GM18907 (cell line): ENCODE data around the gene ZNF263.

Experiments used
- ATAC-seq: cut with Tn5 transposase; IDR thresholded peaks from one replicate; pipeline ENCODE4 v1.9.1; 2021; ENCODE audit warnings: mild to moderate bottlenecking, moderate library complexity; ENCODE audit not compliant: unreplicated experiment

The ZNF263 gene

DNA sequence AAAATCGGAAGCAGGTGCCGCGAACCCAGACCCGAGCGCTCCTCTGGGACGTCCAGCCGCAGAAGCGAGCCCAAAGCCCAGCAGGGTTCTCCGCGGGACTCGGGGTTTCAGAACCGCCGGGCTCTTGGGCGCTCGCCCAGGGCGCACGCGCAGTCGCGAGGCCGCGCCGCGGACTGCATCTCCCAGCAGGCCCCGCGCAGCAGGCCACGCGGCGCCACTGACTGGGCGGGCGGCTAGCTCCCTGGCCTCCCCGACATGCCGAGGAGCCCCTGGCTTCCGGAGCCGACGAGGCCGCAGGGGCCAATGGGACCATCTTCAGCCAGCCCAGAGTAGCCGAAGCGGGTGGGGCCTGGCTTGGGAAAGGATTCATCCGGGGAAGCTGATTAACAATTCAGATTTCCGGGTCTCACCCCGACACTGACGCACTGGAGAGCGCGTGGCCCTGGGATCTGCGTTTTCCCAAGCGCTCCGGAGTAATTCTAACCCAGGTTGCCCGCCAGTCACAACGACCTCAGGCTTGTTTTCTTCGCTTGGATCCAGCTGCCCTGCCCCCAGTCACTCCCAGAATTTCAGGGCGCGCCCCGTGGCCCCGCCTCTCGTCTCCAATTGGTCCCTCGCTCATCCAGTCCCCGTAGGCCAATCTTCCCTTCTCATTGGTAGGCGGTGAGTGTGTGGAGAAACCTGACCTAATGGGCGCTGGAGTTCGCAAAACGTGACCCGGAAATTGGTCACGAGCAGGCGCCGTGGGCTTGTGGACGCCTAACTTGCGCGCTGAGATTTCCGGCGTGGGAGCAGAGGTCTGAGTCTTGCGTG is at the start of gene ZNF263:
Gene ZNF263 (plus strand): TSS at position 762 of the 813 bp plus-strand sequence. CDS start 328 bp downstream, outside the sequence.
- ATAC-seq, result peak; percentile 78

DNA sequence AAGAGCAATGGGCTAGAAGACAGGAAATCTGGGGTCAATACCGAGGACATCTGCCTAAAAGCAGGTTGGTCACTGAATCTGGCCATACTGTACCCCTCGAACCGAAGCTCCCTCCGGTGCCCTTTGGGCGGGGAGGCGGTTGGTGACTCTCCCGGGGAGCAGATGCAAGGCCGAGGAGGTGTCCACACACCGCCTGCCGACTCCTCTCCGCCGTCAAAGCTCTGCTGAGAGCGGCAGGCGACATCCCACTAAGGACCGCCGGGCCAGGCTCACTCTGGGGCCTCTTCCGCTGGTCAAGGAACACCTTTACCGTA is 48.8 kb upstream of the ZNF263 start:
- no peak for ATAC-seq

GRCh38 chr16:3234857-3235561 is 48.3 kb upstream of the ZNF263 start, which contains the start of gene ZNF200:
Gene ZNF200, minus strand, starts transcription at chr16:3235158. Its CDS starts 1,403 bp downstream, at chr16:3233755.
- ATAC-seq, result peak; percentile 94

- no peak for ATAC-seq
These were observed 47.2 kb upstream of the ZNF263 start for GRCh38 chr16:3235856-3236669.

DNA sequence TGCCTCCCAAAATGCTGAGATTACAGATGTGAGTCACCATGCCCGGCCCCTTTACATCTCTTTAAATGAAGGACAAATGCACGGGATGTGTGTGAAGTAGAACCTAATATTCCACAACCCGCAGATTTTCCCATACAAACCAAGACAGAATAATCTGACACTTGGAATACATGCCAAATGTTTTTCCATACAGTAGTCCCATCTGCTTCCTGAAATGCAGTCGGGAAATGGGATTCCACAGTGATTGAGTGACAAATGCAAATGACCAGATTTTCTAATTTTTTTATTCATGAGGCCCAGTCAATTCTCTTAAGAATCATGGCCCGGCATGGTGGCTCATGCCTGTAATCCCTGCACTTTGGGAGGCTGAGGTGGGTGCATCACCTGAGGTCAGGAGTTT is 41.5 kb upstream of the ZNF263 start:
- ATAC-seq, result no peak

GRCh38 chr16:3242709-3243108 is 40.6 kb upstream of the ZNF263 start:
- no peak for ATAC-seq

GRCh38 chr16:3243882-3244281 is 39.4 kb upstream of the ZNF263 start:
- no peak for ATAC-seq

GRCh38 chr16:3246002-3246401 is 37.3 kb upstream of the ZNF263 start:
- no peak for ATAC-seq

DNA sequence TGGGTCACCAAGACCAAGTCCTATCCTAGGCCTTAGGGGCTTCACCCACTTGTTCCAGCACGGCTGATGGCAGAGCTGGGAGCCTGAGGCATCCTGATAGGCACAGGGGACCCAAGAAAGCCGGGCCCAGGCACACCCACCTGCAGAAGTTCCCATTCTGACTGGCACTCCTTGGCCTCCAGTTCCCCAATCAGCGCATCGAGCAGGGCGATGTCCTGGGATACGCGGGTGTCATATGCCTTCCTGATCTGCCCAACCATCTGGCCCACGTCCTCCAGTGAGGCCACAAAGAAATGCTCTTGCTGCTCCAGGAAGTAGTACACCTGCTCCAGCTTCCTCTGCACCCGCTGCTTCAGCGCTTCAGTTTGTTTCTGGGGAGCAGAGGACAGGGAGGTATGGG is 36.4 kb upstream of the ZNF263 start:
- no peak for ATAC-seq

DNA sequence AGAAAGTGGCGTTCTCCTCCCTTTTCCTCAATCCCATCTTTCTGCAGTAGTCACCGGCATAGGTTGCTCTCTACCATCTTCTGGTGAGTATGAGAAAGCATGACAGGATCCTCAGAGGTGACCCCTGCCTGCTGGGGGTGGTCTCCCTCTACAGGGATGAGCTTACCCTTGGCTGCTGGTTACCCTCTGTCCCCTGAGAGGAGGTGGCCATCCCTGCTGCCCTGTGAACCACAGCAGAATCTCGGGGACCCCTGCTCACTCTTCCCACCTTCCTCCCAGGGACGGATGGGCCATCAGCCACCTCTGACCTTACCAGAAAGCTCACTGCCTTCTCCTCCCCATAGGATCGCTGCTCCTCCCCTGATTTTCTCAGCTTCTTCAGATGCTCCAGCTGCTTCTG is 34.7 kb upstream of the ZNF263 start:
- no peak for ATAC-seq

- ATAC-seq, result no peak
These were observed 34.3 kb upstream of the ZNF263 start for GRCh38 chr16:3249020-3249419.

DNA sequence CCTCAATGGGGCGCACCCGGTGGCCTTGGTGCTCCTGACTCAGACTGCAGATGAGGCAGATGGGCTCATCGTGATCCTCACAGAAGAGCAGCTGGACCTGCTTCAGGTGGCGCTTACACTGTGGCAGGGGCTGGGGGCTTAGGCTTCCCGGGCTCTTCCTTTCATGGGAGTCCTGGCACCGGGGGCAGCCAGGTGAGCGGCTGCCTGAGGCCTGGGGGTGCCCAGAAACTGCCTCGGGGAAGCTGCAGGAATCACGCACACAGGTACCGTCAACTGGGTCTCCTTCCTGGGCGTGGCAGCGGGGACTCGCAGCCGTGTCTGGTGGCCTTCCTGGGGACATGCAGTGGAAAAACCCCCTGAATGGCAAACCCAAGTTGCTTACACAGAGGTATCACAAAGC is 33.8 kb upstream of the ZNF263 start:
- no peak for ATAC-seq

DNA sequence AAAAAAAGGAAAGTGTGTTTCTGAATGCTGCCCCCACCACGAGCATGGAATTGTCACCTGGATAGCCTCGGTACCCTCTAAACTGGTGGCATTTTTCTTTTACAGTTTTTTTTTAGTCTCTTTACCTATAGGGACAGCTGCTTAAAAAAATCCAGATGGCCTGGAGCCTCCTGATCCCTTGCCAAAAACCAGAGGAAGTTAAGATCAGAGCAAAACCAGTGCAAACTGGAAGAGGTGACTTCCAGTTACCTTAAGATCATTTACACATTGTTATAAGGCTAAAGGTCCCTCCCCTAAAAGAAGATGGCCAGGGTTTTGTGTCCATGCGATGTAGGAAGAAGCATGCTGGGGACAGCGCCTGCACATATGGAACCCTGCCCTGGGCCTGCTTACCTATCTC is 30.3 kb upstream of the ZNF263 start:
- no peak for ATAC-seq

GRCh38 chr16:3254309-3254708 is 29.0 kb upstream of the ZNF263 start:
- no peak for ATAC-seq

DNA sequence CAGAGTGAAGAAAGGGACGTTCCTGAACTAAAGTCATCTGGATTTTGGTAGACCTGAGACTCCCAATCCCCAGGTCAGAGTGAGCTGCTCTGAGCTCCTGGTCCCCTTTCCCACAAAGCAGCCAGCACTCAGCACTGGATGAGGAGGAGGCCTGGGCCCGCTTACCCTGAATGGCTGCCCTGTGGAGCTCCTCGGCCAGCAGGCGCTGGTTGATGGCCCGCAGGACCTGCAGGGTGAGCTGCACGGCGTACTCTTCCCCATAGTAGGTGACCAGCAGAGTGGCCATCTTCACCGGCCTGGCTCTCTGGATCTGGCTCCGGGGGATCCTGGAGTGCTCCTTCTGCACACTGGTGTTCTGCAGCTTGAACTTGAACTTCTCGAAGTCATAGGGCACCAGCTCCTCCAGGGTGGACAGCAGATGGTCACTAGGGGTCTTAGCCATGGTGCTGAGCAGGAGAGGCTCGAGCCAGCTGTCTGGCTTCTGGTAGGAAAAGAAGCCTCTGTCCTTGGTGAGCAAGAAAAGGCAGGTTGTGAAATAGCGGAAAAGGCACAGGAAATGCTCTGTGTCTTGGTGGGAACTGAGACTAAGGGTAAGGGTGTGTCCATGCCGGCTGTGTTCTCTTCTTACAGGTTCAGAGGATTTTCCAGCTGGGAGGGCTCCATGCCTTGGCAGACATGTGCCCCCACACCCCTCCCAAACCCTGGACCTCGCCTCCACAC is 27.0 kb upstream of the ZNF263 start, which contains the start of gene MEFV:
Gene MEFV (minus strand): TSS at position 488 of the 720 bp plus-strand sequence. CDS start 46 bp downstream, at position 442.
- ATAC-seq, result no peak

DNA sequence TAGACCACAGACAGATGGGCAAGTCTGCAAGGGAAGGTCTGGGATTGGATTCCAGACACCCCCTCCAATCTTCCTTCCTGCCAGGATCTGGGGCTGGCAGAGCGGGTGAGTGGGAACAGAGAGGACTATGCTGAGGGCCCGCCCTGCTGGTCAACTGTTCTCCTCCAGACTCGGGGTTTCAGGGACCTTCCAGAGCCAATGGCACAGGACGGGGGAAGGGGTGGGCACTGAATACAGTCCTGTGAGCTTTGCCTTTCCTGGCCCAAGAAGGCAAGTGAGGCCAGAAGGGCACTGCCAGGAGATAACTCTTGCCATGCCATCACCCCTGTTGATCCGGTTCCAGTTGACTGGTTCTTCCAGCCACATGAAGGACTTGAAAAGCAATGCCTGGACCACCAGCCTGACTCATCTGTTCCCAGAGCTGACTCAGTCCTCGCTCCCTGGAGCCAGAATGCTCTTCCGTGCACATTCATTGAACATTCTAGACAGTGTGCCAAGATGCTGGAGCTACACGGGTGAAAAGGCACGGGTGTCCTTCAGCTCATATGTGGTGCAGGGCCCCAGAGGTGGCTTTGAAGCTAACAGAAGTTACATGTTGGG is 26.3 kb upstream of the ZNF263 start:
- no peak for ATAC-seq

DNA sequence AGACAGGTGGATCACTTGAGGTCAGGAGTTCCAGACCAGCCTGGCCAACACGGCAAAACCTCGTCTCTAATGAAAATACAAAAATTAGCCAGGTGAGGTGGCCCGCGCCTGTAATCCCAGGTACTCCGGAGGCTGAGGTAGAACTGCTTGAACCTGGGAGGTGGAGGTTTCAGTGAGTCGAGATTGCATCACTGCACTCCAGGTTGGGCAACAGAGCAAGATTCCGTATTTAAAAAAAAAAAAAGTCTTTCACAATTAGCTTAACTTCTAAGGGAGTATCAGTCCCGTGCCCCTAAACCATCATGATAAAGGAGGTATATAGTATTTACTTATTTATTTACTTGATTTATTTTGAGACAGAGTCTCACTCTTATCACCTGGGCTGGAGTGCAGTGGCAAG is 23.5 kb upstream of the ZNF263 start:
- ATAC-seq, result no peak

DNA sequence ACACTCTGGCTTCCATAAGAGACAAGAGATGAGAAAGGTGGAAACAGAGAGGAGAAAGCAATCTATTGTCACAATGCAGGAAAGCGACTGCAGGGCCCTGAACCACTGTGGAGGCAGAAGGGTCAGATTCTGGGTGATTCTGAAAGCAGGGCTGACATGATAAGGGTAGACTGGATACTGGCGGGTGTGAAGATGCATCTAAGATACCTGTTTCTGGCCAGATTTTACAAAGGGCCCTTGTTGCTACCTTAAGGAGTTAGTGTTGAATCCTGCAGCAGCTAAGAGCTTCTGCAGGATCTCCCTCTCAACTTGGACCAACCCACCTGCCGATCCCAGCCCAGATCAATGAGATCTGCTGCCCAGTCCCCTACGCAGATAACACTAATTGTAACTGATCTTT is 20.8 kb upstream of the ZNF263 start:
- no peak for ATAC-seq

DNA sequence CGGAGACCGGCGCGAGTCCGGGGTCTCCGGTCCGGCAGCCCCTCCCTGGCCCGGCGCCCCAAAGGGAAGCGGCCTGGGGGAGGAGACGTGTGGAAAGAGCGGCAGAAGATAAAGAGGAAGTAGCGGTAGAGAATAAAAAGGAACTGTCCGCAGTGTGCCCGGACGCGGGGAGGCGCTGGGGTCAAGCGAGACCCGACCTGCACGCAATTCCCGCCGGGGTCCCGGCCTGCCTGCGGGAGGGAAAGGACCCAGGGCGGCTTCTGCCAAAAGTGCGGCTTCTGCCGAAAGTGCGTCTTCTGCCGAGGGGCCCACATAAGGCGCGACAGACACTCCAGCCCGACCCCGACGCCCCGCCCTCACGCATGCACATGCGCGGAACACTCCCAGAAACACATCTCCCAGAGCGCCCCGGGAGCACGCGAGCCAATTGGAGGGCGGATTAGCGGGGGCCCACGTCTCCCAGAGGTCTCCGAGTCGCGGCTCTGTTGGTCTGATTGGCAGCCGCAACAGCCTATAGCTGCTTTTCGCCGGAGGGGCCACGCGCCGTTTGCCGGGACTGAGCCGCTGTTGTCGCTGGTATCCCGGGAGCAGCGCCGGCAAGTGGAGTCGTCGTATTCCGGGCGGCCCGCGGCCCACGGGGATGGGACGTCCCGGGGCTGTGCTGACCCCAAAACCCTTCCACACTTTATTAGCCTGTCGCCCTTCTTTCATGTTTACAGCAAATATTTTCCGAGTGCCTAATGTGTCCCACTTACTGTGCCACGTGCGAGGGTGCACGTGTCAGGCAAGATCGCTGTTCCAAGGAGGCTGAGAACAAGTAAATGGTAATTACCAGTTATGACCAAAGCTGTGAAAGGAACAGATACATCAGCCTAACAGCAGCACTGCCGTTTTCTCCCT is 18.9 kb upstream of the ZNF263 start:
- ATAC-seq, result peak; percentile 85
